NCI-H345 (cell line): ENCODE results near the gene NMT1.
A peak's percentile ranks its signal among the peaks of the same experiment; 100 is the strongest.
"Not testable (repeated sequence)": the region's sequence is repeated elsewhere in the genome, so short reads cannot be mapped to it uniquely, and the experiment has no call there.

ENCODE experiments used
- DNase-seq: peaks from one replicate; lab custom pipeline; 2025; lab: John Stamatoyannopoulos, UW

Gene NMT1

DNA sequence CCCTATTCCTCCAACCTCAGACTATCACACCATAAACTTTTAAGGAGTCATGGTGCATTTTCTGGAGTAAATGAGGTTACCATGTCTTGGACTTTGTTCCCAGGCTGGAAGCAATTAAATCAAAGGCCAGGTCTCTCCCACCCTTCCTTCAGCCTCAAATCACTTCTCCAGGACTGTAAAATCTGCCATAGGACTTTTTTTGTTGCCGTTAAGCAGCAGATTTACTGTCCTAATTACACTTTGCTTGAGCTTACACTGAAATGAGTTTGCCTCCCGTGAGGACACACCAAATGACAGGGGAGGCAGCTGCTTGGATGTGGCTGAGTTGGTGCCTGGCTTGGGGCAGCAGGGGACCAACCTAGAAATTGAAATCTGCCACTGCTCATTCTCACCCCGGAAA lies 24.4 kb upstream of the NMT1 start:
- no peak for DNase-seq

DNA sequence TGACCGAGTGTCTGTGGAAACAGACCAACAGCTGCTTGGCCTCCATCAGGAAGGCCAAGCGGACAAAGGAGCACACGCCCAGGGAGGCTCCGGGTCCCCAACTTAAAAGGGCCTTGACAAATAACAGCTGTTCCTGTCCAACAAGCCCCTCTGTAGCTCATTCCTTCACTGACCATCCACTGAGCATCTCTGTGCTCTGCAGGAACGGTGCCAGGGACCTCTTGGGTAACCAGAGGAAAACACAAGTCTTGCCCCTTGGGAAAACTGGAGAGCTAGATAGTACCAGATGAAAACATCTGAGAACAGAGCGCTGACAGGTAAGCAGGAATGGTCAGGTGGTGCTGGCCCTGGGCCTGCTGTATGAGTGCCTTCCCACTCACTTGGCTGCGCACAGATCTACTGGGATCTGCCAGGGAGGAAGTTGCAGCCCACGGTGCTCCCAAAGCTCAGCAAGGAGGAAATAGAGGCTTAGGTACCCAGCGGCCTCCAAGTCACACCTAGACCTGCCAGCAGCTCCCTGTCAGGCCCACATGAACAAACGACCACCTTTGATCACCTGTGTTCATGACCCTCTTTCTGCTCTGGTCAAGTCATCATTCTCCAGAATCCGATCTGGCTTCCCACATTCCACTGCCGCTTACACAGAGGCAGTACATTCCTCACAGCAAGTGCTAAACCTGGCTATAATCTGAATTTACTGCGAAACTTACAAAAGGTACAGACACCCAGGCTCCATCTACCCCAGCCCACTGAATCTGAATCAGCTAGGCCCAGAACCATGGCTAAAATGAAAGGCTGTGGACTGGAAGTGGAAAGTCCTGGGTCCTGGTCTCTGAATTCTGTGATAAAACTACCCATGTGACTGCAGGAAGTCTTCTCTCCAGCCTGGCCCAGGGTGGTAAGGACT lies 22.1 kb upstream of the NMT1 start:
- DNase-seq: no peak

DNA sequence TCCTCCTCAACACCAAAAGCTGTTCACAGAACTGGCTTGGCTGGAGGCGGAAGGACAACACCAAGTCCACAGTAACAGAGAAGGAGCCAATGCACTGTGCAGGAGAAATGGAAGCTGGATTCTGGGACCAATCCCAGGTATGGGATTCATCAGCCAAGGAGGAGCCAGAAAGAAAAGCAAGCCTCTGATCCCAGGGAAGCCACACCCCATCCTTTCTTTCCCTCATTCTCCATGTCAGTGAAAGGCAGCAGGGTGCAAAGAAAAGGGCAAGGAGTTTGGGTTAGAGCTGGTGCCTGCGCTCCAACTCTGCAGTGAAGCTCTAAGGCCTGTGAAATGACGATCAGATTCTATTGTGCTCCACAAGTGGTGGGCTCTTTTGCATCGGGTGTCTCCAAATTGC lies 20.7 kb upstream of the NMT1 start:
- DNase-seq: no peak

DNA sequence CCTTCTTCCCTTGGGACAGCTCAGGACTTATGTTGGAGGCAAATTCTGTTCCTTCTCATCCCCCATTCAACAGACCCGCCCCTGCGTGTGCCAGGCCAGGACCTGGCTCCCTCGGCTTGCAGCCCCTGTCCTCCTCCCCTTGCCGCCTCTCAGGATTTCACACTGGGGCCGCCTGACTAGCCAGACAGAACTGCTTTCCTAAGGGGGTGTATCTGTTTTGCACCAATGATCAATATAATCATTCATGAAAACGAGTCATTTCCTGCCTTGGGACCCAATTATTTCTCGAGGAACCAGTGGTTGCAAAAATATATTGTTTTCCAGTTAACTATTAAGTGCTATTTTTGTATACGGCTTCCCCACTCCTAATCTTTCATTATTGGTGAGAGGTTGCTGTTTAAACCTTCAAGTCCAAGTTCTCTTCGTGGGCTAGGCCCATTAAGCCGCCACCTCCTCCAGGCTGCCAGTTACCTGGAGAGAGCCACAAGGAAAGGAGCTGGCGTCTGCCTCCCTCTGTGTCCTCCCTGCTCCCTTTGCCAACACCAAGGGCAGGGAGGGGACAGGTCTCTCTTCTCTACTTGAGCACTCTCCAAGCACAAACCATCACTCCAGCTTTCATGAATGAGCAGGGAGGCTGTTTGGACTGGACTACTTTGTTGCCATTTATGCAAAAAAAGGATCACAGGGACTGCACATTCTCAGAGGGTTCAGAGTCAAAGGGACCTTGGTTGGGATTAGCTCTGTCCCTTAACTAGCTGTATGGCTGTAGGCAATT lies 18.6 kb upstream of the NMT1 start:
- no peak for DNase-seq

DNA sequence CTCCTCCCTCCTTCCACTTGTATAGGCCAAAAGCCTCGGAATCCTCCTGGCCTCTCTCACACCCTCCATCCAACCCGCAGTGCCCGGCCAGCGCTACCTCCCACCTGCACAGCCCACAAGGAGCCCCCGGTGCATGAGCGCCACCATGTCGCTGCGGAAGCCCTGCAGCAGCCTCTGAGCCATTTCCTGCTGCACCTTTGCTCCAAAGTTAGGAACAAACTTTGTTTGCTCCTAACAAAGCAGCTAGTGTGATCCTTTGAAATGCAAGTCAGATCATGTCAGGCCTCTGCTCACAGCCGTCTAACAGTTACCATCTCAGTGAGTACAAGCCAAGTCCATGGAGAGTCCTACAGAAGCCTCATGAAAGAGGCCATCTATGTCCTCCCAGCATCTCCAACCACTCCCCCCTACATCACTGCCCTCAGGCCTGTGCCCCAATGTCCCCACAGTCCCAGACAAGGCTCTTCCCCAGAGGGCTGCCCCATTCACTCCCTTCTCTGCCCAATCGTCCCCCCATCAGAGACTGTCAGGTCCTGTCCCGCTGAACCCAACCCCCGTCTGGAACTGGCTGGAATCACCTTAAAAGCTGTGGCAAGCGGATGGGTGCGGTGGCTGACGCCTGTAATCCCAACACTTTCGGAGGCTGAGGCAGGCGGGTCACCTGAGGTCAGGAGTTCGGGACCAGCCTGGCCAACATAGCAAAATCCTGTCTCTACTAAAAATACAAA lies 17.1 kb upstream of the NMT1 start:
- DNase-seq: no peak

DNA sequence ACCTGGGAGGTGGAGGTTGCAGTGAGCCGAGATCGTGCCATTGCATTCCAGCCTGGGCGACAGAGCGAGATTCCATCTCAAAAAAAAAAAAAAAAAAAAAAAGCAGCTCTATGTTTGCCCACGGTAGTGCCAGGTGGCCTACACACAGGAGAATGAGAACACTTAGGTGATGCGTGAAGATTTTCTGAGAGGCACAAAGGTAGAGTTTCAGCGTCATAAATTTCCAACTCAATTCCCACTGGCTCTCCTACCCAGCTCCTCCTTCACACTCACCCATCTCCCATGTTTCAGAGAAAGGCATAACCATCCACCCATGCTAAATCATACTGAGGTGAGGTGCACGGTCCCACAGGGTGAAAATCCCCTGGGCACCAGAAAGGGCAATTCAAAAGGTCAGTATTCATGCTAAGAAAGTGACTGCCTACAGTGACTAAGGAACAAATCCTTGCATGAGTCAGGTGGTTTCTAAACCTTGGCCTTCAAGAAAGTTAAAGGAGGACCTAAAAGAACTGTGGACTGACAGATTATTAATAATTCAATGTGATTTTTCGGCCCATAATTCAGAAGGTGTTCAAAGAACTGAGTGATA lies 14.5 kb upstream of the NMT1 start:
- no peak for DNase-seq

DNA sequence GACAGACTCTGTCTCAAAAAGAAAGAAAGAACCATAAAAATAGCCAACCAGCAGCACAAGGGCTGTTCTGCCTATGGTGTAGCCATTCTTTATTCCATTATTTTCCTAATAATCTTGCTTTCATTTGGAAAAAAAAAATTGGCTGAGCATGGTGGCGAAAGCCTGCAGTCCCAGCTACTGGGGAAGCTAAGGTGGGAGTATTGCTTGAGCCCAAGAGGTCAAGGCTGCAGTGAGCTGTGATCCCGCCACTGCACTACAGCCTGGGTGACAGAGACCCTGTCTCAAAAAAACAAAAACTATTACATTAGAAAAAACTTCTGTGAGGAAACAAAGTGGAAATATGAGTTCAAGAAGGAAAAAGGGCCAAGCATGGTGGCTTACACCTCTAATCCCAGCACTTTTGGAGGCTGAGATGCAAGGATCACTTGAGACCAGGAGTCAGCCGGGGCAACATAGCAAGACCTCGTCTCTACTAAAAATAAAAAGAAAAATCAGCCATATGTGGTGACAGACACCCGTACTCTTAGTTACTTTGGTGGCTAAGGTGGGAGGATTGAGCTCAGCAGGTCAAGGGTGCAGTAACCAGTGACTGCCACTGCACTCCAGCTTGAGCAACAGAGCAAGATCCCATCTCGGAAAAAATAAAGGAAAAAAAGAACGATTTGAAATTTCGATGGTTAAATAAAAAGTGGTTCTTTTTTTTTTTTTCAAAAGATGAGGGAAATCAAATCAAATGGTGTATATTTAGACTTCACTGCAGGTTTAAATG lies 12.1 kb upstream of the NMT1 start:
- DNase-seq: no peak

DNA sequence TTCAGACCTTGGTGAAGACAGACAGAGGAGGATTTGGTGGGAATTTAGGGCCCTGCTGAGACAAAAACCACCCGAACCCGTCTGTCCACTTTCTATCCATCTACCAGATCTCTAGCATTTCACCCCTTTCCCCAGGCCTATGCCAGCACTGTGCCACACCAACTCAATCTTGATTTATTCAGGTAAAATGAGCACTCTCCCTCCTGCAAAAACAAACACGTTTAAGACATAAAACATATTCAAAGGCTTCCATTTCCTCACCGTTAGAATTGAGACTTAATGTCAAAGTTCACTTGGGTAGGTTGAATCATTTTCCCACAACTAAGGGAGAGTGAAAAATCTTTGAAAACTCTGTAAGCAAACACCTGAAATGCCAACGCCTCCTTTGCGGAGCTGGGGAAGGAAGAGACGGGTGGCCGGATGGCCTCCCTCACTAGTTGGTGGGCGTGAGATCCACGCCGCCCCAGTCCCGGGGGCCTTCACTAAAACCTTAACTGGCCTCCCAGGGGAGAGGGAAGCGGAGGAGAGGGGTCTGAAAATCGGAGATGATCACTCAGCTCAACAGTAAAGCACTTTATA lies 10.5 kb upstream of the NMT1 start:
- peak; percentile 24 for DNase-seq

DNA sequence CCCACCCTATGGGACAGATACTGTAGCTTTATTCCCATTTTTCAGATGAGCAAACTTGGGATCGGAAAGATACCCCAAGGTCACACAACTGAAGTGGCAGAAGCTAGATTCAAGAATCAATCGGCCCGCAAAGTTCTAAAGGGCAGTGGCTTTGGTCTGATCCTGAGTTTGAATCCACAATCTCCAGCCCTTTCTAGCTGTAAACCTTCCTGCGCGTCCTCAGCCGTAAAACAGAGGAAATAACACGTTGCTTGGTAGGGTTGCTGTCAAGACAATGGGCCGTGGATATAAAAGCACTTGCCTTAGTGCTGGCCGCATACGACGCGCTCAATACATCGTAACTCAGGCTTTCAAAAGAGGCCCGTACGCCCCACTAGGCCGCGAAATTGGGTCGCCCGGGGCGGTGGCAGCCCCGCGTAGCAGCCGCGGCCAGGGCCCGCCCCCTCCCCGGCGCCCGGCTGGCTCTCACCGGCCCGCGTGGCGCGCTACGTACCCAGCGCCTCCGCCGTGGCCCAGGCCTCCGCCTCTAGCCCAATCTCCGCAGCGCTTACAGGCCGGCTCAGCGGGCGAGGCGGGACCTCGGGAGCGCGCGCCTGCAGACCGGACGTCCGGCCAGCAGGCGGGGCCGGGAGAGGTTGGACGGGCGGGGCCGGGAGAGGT lies 9.9 kb upstream of the NMT1 start, which contains the start of gene DCAKD:
TSS of gene DCAKD (minus strand) at position 573 of the 660 bp plus-strand sequence. CDS start 16,747 bp downstream, outside the sequence.
- DNase-seq: peak; percentile 97

DNA sequence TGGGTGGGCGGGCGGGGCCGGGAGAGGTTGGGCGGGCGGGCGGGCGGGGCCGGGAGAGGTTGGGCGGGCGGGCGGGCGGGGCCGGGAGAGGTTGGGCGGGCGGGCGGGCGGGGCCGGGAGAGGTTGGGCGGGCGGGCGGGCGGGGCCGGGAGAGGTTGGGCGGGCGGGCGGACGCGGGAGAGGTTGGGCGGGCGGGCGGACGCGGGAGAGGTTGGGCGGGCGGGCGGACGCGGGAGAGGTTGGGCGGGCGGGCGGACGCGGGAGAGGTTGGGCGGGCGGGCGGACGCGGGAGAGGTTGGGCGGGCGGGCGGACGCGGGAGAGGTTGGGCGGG lies 9.4 kb upstream of the NMT1 start:
- DNase-seq: not testable (repeated sequence)

DNA sequence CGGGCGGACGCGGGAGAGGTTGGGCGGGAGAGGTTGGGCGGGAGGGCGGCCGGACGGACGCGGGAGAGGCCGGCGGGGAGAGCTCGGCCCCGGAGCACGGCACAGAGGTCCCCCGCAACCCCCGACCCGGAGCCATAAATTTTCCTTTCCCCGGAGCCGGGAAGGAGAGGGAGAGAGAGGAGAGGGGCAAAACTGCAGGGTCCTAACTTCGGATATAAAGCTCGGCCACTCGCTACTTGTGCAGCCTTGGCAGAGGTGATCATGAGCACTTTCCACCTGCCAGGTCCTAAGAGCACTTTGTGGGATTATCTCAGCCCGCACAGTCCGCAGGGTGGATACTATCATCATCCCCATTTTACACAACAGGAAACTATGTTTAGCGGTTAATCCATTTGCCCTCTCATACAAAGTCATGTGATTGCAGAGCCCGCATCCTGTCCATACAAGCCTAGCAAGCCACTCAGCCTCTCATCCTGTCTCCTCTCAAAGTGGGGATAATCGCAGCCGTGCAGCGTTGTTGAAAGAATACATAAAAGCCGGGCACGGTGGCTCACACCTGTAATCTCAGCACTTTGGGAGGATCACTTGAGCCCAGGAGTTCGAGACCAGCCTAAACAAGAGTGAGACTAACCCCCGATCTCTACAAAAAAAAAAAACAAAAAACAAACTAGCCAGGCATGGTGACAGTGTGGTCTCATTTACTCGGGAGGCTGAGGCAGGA lies 8.9 kb upstream of the NMT1 start:
- DNase-seq: peak; percentile 61

DNA sequence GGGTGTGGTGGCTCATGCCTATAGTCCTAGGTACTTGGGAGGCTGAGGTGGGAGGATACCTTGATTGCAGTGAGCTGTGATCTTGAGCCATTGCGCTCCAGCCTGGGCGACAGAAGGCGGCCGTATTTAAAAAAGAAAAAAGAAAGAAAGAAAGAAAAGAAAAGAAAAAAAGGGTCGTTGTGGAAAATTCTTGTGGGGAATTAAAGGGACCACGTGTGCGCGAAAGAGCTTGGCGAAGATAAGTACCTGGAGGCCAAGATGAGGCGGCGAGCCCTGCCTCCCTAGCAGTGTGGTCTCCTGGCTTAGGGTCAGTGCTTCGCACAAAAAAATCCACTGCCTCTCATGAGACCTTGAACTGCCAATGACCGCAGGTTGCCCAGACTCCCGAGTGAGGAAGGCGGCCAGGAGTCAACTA lies 728 bp upstream of the NMT1 start:
- DNase-seq: no peak

DNA sequence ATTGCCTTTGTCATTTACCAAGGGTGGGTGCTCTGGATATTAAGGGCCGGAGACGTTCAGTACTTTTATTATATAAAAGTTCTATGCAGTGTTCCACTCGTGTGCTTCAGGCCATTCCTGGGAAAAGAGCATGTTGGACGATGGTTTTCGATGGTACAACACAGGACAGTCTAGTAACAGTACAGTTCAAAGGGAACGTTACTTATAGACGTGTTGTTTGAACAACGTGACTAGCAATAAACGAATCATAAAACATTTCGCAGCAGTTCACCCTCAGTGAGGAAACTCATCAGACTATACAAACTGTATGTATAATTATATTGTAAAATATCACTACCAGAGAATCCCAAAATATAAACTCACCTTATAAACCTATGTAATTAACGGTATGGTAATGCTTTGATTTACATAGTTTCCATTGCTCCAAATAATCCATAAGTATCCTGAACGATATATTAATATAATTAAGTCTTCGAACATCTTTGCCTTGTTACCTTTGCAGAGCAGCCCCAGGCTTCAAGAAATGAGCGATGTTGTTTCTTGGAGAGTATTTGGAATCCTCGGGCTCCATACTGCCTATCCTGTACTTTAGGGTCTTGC lies 589 bp downstream of the NMT1 start:
- DNase-seq: no peak

DNA sequence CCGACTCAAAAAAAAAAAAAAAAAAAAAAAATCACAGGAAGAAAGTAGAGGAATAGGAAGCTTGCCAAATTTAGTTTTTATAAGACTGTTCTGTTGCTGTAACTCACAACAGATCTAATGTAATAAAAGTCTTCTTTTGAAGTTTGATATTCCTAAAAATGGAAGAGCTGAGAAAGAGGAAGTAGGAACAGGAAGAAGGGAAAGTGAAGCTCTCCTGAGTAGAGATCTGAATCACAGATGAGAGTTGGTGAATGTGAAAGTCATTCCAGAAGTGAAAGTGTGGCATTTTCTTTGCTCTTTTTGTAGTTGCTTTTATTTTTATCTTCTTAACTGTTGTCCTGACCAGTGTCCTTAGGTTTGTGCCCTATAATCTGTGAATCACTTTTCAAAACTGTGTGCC lies 2.1 kb downstream of the NMT1 start:
- no peak for DNase-seq

DNA sequence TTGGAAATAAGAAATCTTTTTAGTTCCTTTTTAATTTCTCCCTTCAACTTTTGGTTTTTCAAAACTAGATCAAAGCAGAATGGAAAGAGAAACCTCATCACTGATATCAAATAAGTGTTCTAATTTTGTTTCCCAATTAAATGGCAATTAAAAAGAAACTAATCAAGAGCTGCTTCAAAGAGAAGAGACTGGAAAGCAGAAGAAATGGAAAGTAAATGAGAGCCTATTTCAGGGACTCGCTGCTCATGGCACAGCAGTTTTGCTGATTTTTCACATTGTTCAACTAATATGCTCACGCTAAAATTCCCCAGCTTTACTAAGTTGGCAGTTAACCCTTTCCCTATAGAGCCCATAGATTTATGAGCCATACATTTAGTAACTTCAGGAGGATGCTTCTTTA lies 6.5 kb downstream of the NMT1 start:
- no peak for DNase-seq

DNA sequence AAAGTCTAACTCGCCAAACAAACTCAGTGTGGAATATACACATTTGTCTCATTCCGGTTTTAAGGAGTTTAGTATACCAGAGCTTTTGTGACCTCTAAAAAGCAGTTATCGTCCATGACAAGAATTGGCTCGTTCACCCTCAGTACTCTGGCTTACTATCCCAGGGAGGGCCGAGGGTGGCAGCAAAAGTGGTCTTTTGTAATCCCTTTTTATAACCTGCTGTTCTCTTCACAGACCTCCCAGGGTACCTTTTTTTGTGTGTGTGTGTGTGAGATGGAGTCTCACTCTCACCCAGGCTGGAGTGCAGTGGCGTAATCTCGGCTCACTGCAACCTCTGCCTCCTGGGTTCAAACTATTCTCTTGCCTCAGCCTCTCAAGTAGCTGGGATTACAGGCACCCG lies 8.9 kb downstream of the NMT1 start:
- DNase-seq: no peak

DNA sequence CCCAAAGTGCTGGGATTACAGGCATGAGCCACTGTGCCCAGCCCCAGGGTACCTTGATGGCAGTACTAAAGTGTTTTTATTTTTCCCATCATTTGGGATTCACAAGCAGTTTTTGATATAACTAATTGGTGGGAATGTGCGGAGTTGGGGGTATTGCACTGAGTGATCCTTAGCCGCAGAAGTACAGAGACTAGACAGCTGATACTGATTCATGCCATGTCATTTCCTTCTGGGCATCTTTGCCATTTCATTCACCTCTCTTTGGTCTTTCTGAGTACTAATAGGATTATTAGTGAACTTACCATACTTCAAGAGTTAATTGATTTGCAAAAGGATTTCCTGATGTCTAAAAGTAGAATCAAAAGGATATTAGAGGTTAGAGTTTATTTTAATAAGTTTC lies 9.7 kb downstream of the NMT1 start:
- DNase-seq: no peak

DNA sequence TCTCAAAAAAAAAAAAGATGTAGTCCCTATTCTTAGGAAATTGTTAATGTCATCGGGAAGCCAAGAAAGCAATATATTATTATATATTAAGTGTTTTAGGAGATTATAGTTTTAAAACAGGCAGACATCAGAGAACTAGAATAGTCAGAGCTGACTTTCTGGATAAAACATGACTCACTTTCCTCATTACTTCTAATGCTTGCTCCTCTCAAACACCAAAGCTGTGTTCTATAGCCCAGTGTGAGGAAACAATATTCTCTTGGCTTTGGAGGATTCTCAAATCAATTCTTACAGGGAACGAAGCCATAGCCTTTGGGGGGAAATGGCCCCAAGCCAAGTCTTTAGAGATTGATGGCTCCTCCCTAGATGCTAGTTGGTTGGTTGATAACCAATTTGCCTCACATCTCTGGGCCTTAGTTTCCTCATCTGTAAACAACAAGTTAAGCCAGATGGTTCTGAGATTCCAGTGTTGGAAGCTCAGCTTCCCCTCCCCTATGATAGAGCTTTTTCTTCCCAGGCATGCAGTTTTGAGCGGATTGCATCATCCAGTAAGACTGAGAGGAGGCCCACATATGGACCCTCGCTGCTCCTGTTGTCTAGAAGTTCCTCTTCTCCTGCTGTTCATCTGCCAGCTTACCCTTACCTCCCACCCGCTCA lies 12.4 kb downstream of the NMT1 start:
- no peak for DNase-seq

DNA sequence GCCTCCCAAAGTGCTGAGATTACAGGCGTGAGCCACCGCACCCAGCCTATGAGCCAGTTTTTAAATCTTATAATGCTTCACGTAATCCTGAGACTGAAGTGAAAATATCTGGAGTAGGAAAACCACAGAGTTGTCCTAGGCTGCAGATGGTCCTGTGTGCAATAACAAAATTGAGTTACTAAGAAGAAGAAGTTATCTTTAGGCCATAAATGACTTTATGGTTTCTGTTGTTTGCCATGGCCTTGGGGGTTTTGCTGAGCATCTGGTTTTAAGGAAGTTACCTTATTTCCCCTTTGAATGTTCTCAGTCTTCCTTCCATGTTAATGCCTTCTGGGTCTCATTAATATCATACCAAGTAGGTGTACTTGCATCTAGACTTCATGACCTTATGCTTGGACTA lies 16.5 kb downstream of the NMT1 start:
- DNase-seq: no peak
